Neural cell (in vitro differentiated cells): Measurements from ENCODE around the gene SRPX2. TPM values are rescaled to one million over a fixed set of nuclear protein-coding genes. Genes with fewer than 3 reads are reported as not detected.

Source experiments
- H2AFZ ChIP-seq: fragments of 200-600, 300-800 bp; sonication (generic), shearing (Covaris generic); 2 replicates; pipeline ENCODE4 v1.6.0; 2014; ENCODE audit warnings: low read depth, mild to moderate bottlenecking, antibody characterized with exemption, low read length, moderate library complexity
- H3F3A ChIP-seq: fragments of 200-600 bp; shearing (Covaris generic); 2 replicates; pipeline ENCODE4 v1.6.1; 2016; ENCODE audit warnings: mild to moderate bottlenecking, moderate library complexity, mixed read lengths, antibody characterized with exemption, low read length; ENCODE audit not compliant: insufficient read depth, poor library complexity, severe bottlenecking
- H3K27ac ChIP-seq: fragments of 200-600, 300-800 bp; sonication (generic), shearing (Covaris generic); 2 replicates; pipeline ENCODE4 v1.5.1; 2014; ENCODE audit warnings: mild to moderate bottlenecking, low read length, moderate library complexity
- H3K27me3 ChIP-seq: fragments of 300-800, 200-600 bp; sonication (generic), shearing (Covaris generic); 2 replicates; pipeline ENCODE4 v1.6.0; 2014; ENCODE audit warnings: mild to moderate bottlenecking, low read depth, low read length, moderate library complexity; ENCODE audit not compliant: insufficient read depth
- H3K36me3 ChIP-seq: fragments of 300-800, 200-600 bp; sonication (generic), shearing (Covaris generic); 2 replicates; pipeline ENCODE4 v1.5.1; 2014; ENCODE audit warnings: mild to moderate bottlenecking, antibody characterized with exemption, low read length, moderate library complexity; ENCODE audit not compliant: insufficient read depth
- H3K4me2 ChIP-seq: fragments of 300-800, 200-600 bp; sonication (generic), shearing (Covaris generic); 2 replicates; pipeline ENCODE4 v1.6.0; 2014; ENCODE audit warnings: mild to moderate bottlenecking, low read length
- H3K4me3 ChIP-seq: fragments of 300-800, 200-600 bp; sonication (generic), shearing (Covaris generic); 2 replicates; pipeline ENCODE4 v1.5.1; 2014; ENCODE audit warnings: mild to moderate bottlenecking, low read length, moderate library complexity
- H3K79me2 ChIP-seq: fragments of 200-600 bp; shearing (Covaris generic); replicated peaks from 2 replicates; pipeline ENCODE4 v1.6.0; 2014; ENCODE audit warnings: mild to moderate bottlenecking, low read length, moderate library complexity; ENCODE audit not compliant: insufficient read depth
- H3K9ac ChIP-seq: fragments of 300-800, 200-600 bp; sonication (generic), shearing (Covaris generic); 2 replicates; pipeline ENCODE4 v1.6.1; 2016; ENCODE audit warnings: mild to moderate bottlenecking, low read length, mixed read lengths
- H3K9me2 ChIP-seq: fragments of 200-600 bp; shearing (Covaris generic); 2 replicates; pipeline ENCODE4 v1.6.1; 2016; ENCODE audit warnings: mild to moderate bottlenecking, low read length, mixed read lengths; ENCODE audit not compliant: insufficient read depth
- H3K9me3 ChIP-seq: fragments of 200-600, 300-800 bp; sonication (generic), shearing (Covaris generic); 2 replicates; pipeline ENCODE4 v1.6.1; 2016; ENCODE audit warnings: mild to moderate bottlenecking, mixed run types, low read length, moderate library complexity, mixed read lengths
- H4K20me1 ChIP-seq: fragments of 200-600 bp; shearing (Covaris generic); 2 replicates; pipeline ENCODE4 v1.6.1; 2016; ENCODE audit warnings: mild to moderate bottlenecking, mixed run types; ENCODE audit not compliant: insufficient read depth
- CTCF ChIP-seq: fragments of 450-650 bp; IDR thresholded peaks from 2 replicates; pipeline ENCODE4 v1.5.1; 2014; ENCODE audit warnings: antibody characterized with exemption, mild to moderate bottlenecking, moderate library complexity; ENCODE audit not compliant: poor library complexity, severe bottlenecking
- EP300 ChIP-seq: fragments of 450-650 bp; conservative IDR thresholded peaks from 2 replicates; pipeline ENCODE4 v1.6.1; 2014; ENCODE audit warnings: antibody characterized with exemption, mild to moderate bottlenecking, moderate library complexity; ENCODE audit not compliant: poor library complexity, severe bottlenecking
- EZH2 ChIP-seq: fragments of 200-600, 300-800 bp; shearing (Covaris generic), sonication (generic); IDR thresholded peaks from 2 replicates; pipeline ENCODE4 v1.6.1; 2014; ENCODE audit warnings: antibody characterized with exemption, low read length, borderline replicate concordance, mild to moderate bottlenecking; ENCODE audit not compliant: insufficient read depth, poor library complexity, severe bottlenecking
- MXI1 ChIP-seq: fragments of 450-650 bp; conservative IDR thresholded peaks from 2 replicates; pipeline ENCODE4 v1.6.1; 2014; ENCODE audit warnings: antibody characterized with exemption, mild to moderate bottlenecking; ENCODE audit not compliant: poor library complexity, severe bottlenecking
- POLR2AphosphoS5 ChIP-seq: IDR thresholded peaks from 2 replicates; pipeline ENCODE4 v1.6.1; 2012
- RAD21 ChIP-seq: fragments of 450-650 bp; conservative IDR thresholded peaks from 2 replicates; pipeline ENCODE4 v1.6.1; 2014; ENCODE audit warnings: antibody characterized with exemption, mild to moderate bottlenecking, moderate library complexity
- REST ChIP-seq: IDR thresholded peaks from 2 replicates; pipeline ENCODE4 v1.6.1; 2012; ENCODE audit warnings: borderline replicate concordance
- SMC3 ChIP-seq: fragments of 450-650 bp; conservative IDR thresholded peaks from 2 replicates; pipeline ENCODE4 v1.6.1; 2014; ENCODE audit warnings: antibody characterized with exemption, mild to moderate bottlenecking, moderate library complexity; ENCODE audit not compliant: poor library complexity
- TAF1 ChIP-seq: IDR thresholded peaks from 2 replicates; pipeline ENCODE4 v1.6.1; 2012; ENCODE audit warnings: low read depth
- polyA plus RNA-seq: library from polyadenylated mRNA; depleted of rRNA; stranded (reverse); fragments of >200 nt; gene quantifications from 2 replicates; pipeline ENCODE4 v1.2.3, GENCODE V29; 2014

SRPX2 gene
- polyA plus RNA-seq, 1 donor from 2014 or later: 0.59 TPM

- H4K20me1 ChIP-seq: no peaks in the 10 kb centered on the region
- H3F3A ChIP-seq: no peaks in the 10 kb centered on the region
- no peak for TF ChIP-seq MXI1
- TF ChIP-seq TAF1: no peak
- TF ChIP-seq CTCF: no peak
- no peak for TF ChIP-seq REST
- no peak for TF ChIP-seq EP300
- no peak for TF ChIP-seq EZH2
- no peak for TF ChIP-seq POLR2AphosphoS5
- TF ChIP-seq SMC3: no peak
- TF ChIP-seq RAD21: no peak
- H3K27ac ChIP-seq: no peak overlapping the region
- no peaks in the 10 kb centered on the region for H3K9me2 ChIP-seq
- H3K36me3 ChIP-seq: no peaks in the 10 kb centered on the region
- no peak overlapping the region for H2AFZ ChIP-seq
- H3K4me2 ChIP-seq: no peak overlapping the region
- no peaks in the 10 kb centered on the region for H3K79me2 ChIP-seq
- no peak overlapping the region for H3K4me3 ChIP-seq
- H3K9me3 ChIP-seq: no peaks in the 10 kb centered on the region
- no peak overlapping the region for H3K9ac ChIP-seq
- no peaks in the 10 kb centered on the region for H3K27me3 ChIP-seq
These were observed 43.2 kb upstream of the SRPX2 start for GRCh38 chrX:100600758-100601157.

- Histone ChIP-seq H3K4me2 (no peak overlapping the region), H3K79me2 (no peaks in the 10 kb centered on the region), H3K4me3 (no peak overlapping the region), H3K27me3 (no peaks in the 10 kb centered on the region), H3K27ac (no peak overlapping the region), H3K9me2 (no peaks in the 10 kb centered on the region), H3F3A (no peaks in the 10 kb centered on the region), H4K20me1 (no peaks in the 10 kb centered on the region), H3K36me3 (no peaks in the 10 kb centered on the region), H3K9ac (no peak overlapping the region), H3K9me3 (no peaks in the 10 kb centered on the region), H2AFZ (no peak overlapping the region)
- TF ChIP-seq CTCF (no peak), EZH2 (no peak), RAD21 (no peak), POLR2AphosphoS5 (no peak), MXI1 (no peak)
These were observed 37.2 kb upstream of the SRPX2 start for GRCh38 chrX:100606753-100607152.
